HG03442 (cell line): ENCODE measurements around the gene ISG15.
"Not testable (repeated sequence)": the region's sequence is repeated elsewhere in the genome, so short reads cannot be mapped to it uniquely, and the experiment has no call there.

Source experiments
- ATAC-seq: cut with Tn5 transposase; IDR thresholded peaks from one replicate; pipeline ENCODE4 v1.9.1; 2021; ENCODE audit warnings: mild to moderate bottlenecking, moderate library complexity; ENCODE audit not compliant: unreplicated experiment

ISG15 gene

DNA sequence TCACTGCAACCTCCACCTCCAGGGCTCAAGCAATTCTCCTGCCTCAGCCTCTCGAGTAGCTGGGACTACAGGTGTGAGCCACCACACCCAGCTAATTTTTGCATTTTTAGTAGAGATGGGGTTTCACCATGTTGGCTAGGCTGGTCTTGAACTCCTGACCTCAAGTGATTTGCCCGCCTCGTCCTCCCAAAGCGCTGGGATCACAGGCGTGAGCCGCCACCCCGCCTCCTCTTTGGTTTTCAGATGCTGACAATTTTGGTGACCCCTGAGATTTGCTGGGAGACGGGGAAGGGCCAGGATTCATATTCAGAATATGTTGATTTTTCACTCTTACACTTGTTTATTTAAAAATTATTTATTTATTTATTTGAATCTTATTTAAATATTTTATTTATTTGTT is 3.2 kb upstream of the ISG15 start:
- not testable (repeated sequence) for ATAC-seq

GRCh38 chr1:1011396-1011949 is 1.8 kb upstream of the ISG15 start:
- no peak for ATAC-seq

DNA sequence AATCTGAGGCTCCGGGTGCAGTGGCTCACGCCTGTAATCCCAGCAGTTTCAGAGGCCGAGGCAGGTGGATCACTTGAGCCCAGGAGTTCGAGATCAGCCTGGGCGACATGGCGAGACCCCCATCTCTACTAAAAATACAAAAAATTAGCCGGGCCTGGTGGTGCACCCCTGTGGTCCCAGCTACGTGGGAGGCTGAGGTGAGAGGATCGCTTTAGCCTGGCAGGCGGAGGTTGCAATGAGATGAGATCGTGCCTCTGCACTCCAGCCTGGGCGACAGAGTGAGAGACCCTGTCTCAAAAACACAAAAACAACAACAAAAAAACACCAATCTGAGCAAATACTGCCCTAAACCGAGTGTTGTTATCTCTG is 577 bp upstream of the ISG15 start:
- ATAC-seq = not testable (repeated sequence)

GRCh38 chr1:1013922-1014648 is 788 bp downstream of the ISG15 start:
- no peak for ATAC-seq

DNA sequence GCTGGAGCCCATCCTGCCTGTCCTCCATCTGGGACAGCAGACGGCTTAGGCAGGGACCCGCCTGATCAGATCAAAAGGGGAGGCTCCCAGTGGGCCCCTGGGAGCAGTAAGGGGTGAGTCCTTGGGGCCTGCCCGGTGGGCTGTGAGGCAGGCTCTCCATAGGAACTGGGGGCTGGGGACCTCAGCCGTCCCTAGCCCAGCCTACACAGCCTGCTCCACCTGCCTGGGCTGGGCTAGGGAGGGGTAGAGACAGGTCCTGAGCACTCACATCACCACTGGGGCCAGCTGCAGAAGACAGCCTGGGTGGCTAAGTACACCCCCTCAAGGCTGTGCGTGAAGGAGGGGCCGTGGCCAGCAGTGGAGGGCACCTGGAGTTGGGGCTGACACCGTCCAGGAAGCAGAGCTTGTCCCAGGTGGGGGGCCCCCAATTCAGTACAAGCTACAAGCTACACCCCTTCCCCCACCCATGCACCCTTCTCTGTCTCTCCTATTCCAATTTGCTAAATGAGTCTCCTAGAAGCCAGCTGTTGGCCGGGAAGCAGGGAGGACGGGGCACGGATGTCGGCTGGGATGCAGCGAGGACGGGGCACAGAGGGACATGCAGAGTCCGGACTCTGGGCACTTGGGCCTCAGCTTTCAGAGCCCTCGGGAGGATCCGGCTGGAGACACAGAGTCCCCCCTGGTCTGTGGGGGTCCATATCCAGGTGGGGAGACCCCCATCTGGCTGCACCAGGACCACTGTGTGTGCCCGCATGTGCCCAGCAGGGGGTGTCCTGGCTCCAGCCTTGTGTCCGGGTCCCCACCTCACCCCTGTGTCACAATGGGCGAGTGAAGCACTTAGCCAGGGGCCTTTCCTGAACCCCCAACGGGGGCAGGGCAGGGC is 1.7 kb downstream of the ISG15 start:
- no peak for ATAC-seq

DNA sequence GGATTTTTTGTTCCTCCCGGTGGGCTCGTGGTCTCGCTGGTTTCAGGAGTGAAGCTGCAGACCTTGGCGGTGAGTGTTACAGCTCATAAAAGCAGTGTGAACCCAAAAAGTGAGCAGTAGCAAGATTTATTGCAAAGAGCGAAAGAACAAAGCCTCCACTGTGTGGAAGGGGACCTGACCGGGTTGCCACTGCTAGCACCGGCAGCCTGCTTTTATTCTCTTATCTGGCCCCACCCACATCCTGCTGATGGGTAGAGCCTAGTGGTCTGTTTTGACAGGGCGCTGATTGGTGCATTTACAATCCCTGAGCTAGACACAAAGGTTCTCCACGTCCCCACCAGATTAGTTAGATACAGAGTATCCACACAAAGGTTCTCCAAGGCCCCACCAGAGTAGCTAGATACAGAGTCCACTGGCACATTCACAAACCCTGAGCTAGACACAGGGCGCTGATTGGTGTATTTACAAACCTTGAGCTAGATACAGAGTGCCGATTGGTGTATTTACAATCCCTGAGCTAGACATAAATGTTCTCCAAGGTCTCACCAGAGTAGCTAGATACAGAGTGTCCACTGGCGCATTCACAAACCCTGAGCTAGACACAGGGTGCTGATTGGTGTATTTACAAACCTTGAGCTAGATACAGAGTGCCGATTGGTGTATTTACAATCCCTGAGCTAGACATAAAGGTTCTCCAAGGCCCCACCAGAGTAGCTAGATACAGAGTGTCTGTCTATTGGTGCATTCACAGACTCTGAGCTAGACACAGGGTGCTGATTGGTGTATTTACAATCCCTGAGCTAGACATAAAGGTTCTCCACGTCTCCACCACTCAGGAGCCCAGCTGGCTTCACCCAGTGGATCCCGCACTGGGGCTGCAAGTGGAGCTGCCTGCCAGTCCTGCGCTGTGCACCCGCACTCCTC is 4.4 kb downstream of the ISG15 start:
- ATAC-seq = not testable (repeated sequence)

DNA sequence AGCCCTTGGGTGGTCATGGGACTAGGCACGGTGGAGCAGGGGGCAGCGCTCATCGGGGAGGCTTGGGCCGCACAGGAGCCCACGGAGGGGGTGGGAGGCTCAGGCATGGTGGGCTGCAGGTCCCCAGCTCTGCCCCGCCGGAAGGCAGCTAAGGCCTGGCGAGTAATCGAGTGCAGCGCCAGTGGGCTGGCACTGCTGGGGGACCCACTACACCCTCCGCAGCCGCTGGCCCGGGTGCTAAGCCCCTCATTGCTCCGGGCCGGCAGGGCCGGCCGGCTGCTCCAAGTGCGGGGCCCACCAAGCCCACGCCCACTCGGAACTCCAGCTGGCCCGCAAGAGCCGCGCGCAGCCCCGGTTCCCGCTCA is 5.0 kb downstream of the ISG15 start:
- not testable (repeated sequence) for ATAC-seq

- ATAC-seq = peak; percentile 64
These were observed 6.1 kb downstream of the ISG15 start for GRCh38 chr1:1019122-1019999.

DNA sequence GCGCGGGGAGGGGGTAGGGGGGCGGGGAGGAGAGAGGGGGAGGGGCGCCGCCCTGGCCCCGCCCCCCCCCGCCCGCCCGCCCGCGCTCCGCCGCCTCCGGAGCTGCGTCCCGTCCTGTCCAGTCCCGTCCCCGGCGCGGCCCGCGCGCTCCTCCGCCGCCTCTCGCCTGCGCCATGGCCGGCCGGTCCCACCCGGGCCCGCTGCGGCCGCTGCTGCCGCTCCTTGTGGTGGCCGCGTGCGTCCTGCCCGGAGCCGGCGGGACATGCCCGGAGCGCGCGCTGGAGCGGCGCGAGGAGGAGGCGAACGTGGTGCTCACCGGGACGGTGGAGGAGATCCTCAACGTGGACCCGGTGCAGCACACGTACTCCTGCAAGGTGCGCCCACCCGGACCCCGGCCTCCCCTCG is 6.7 kb downstream of the ISG15 start, which contains the start of gene AGRN:
Gene AGRN, plus strand, starts transcription at position 121 of the 405 bp plus-strand sequence. Its CDS starts 53 bp downstream, at position 174.
- peak; percentile 28 for ATAC-seq

GRCh38 chr1:1020415-1021009 is 7.2 kb downstream of the ISG15 start:
- peak; percentile 11 for ATAC-seq

GRCh38 chr1:1021010-1021919 is 8.0 kb downstream of the ISG15 start:
- ATAC-seq = no peak

DNA sequence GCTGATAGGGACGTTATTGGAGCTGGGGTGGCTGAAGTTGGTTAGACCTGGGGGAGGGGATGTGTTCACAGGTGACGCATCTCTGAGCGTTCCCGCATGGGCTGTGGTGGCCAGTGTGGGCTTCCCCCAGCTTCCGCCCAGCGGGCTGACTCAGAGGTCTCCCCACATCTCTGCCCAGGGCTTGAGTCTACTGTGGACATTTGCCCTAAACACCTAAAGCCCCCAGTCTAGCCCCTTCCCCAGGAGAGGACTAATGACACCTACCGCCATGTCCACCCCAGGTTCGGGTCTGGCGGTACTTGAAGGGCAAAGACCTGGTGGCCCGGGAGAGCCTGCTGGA is 8.6 kb downstream of the ISG15 start:
- no peak for ATAC-seq

DNA sequence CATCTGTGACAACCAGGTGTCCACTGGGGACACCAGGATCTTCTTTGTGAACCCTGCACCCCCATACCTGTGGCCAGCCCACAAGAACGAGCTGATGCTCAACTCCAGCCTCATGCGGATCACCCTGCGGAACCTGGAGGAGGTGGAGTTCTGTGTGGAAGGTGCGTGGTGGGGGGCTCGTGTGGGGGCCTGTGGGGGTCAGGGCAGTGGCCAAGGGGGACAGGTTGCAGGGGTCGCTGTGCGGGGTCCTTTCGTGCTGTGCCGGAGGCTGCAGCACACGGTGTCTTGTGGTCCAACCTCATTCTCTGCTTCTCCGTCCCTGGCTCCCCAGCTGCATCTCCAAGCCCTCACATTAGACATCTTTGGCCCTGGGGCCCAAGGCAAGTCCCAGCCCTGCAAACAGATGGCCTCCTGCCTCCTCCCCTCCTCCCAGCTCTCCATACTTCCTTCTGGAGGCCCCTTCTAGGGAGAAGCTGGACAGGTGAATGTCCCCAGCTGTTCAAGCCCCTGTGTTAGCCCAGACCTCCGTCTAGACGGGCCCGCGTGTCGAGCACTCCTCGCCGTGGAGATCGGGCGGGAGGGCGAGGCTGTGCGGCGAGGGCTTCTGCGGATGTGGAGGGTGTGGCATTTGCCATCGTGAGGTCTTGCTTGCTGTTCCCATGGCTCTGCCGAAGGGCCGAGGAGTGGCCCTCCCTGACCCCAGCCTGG is 9.2 kb downstream of the ISG15 start:
- no peak for ATAC-seq

- ATAC-seq = no peak
These were observed 10.4 kb downstream of the ISG15 start for GRCh38 chr1:1023700-1024099.

- ATAC-seq = no peak
These were observed 11.0 kb downstream of the ISG15 start for GRCh38 chr1:1024149-1024770.

DNA sequence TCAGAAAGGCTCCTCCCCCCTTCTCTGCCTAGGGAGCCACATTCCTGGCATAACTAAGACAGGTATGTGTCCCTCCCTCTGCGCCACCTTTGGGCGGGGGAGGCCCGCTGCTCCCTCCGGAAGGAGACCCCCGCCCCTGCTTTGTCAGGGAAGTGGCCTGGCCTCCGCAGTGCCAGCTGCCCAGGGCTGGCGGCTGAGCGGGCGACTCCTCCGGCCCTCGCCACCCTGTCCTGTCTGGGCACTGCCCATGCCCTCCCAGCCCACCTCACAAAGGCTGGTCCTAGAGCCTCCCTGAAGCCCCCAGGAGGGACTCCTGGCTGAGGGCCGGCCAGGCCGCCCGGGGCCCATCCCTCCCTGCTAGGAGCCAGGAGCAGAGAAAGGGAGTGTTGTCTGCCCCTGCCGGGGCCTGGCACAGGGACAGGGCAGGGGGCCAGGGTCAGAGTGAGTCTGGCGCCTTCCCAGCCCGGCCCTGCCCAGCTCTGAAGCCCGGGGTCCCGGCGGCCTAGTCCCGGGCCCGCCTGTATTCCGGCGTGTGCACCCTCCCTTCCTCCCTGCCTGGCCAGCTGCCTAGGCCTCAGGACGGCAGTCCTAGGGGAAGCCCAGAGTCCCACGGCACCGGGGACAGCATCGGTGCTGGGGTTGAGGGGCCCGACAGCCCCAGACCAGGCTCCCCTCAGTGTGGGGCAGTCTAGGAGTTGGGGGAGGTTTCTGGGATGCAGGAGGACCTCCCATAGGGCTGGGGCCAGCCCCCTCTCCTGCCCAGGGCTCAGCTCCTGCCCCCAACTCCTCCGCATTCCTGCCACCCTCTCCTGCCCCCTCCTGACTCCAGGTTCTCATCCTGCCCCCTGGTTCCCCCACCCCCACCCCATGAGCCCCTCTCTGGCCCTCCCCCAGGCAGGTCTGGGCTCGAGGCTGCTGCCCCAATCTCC is 11.7 kb downstream of the ISG15 start:
- no peak for ATAC-seq
